Non-pigmented ciliary epithelial cell (primary cell): ENCODE results near the gene GNAL.
A peak's percentile ranks its signal among the peaks of the same experiment; 100 is the strongest.
"Not testable (repeated sequence)": the region's sequence is repeated elsewhere in the genome, so short reads cannot be mapped to it uniquely, and the experiment has no call there.

Experiments
- DNase-seq: peaks from one replicate; pipeline ENCODE4 v3.0.0-alpha.2; 2010; ENCODE audit warnings: low read depth

The GNAL gene

DNA sequence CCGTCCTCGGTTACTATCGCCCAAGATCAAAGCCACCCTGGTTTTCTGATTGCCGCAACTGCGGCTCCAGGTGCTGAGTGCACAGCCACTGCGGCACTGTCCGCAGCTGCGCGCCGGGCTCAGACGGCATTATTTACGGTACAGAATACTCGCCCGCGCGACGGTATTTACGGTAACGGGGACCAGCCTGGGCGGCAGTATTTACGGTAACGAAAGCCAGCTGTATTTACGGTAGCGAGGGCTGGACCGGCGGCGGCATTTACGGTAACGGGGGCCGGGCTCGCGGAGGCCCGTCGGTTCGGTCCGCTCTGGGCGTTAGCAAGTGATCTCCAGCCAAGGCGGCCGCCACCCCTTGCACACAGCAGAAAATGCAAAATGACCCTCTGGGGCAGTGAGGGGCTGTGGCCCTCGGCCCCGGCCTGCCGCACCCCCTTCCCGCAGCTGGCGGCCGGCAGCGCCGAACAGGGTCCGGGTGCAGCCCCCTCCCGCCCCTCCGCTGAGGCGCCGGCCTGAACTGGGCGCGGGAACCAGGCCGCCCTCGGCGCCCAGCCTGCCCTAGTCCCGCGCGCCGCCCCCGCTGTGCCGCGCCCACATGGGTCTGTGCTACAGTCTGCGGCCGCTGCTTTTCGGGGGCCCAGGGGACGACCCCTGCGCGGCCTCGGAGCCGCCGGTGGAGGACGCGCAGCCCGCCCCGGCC, at the start of gene GNAL:
Gene GNAL, plus strand, starts transcription at position 293 of the 697 bp plus-strand sequence. Its CDS starts 300 bp downstream, at position 593.
- peak; percentile 51 for DNase-seq

DNA sequence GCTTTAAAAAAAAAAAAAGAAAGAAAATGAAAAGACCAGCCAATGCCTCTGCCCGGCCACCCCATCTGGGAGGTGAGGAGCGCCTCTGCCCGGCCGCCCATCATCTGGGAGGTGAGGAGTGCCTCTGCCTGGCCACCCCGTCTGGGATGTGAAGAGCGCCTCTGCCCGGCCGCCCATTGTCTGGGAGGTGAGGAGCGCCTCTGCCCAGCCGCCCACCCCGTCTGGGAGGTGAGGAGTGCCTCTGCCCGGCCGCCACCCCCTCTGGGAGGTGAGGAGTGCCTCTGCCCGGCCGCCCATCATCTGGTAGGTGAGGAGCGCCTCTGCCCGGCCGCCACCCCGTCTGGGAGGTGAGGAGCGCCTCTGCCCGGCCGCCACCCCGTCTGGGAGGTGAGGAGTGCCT, 41.8 kb upstream of the GNAL start:
- not testable (repeated sequence) for DNase-seq

- not testable (repeated sequence) for DNase-seq
Measured at GRCh38 chr18:11647804-11648203, 41.3 kb upstream of the GNAL start.

DNA sequence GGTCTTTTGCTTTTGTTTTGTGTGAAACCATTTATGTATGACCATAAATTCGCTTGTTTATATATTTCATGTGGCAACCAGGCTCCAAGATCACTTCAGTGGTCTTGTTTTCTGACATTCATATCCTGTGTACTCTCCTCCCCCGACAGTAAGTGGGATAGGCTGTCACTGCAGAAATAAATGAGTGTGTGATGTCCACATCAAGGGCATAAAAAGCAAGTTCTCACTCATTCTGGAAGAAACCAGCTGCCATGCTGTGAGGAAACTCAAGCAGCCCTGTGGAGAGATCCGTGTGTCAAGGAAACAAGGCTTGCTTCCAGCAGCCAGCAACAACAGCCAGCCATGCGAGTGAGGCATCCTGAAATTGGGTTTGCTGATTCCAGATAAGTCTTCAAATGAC, 39.2 kb upstream of the GNAL start:
- no peak for DNase-seq

DNA sequence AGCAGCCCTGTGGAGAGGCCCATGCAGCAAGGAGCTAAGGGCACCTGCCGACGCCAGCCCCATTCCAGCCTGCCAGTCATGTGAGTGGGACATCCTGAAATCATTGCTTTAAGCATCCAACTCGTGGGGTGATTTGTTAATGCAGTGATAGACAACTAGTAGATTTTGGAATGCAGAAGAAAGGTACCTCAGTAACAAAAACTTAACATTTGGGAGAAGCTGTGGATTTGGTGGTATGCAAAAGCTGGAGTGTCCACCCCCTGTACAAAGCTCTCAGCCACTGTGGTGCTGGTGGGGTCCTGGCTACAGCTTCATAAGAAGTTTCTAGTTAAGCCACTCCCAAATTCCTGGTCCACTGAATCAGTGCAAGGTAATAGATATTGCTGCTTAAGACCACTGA, 37.2 kb upstream of the GNAL start:
- DNase-seq = no peak

DNA sequence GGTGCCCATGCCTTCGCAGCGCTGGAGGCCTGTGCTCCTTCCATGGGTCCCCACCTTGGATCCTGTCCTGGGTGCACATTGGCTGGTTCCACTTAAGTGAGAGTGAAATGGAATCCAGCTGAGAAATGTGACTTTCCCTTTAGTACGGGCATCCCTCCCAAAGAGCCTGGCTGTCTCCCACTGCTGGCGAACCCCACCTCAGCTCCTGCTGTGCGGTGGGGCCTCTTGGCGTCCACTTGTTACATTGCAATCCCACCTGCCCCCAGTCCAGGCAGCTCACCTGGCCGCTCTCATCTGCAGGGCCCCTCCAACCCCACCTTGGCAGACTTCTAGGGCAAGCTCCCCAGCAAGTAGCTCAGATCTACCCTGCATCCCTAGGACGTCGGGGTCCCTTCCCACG, 35.5 kb upstream of the GNAL start:
- no peak for DNase-seq

GRCh38 chr18:11654736-11655605, 34.1 kb upstream of the GNAL start:
- no peak for DNase-seq

DNA sequence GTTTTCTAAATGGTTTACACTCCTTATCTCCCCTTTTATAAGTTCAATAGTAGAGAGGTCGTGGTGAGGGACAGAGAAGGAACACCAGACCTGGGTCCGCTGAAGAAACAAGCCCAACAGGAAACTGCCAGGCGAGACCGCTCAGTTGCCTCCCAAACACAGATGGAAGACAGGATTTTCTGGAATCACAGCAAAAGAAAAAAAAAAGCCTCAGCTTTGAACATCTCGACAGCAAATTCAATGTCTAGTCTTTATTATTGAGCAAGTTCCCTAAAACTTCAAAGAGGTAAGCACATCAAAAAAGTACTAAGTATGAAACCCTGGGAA, 33.5 kb upstream of the GNAL start:
- DNase-seq = no peak

- no peak for DNase-seq
Measured at GRCh38 chr18:11657152-11657551, 31.9 kb upstream of the GNAL start.

DNA sequence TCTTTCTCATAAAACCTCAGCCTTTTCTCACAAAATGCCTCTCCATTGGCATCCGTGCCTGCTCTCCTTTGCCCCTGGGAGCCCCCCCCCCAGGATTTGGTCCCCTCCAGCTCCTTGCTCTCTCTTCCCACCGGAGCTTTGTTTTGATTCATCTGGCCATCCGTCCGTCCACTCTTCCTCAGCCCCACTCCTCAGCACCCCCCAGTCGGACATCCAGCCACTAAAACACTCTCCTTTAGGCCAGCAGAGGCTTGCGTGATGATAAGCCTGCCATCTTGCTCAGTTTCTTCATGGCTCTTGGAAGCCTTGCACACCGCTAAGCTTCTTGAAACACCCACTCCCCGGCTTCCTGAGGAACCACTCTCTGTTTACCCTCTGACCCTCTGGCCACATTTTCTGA, 31.5 kb upstream of the GNAL start:
- DNase-seq = no peak

DNA sequence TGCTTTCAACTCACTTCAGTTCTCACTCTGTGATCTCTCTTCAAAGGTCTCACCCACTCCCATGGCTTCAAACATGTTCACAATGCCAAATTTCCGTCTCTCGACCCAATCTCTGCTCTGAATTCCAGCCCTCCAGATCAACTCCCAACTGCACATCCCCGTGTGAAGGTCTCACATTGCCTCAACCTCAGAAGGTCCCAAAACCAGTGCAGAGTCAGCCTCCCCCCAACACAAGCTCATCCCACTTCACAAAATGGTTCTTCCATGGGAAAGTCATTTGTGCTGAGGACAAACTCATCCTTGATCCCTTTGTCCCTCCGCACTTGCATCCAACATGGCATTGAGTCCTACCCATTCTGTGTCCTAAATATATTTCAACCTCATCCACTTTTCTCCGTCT, 31.0 kb upstream of the GNAL start:
- no peak for DNase-seq

DNA sequence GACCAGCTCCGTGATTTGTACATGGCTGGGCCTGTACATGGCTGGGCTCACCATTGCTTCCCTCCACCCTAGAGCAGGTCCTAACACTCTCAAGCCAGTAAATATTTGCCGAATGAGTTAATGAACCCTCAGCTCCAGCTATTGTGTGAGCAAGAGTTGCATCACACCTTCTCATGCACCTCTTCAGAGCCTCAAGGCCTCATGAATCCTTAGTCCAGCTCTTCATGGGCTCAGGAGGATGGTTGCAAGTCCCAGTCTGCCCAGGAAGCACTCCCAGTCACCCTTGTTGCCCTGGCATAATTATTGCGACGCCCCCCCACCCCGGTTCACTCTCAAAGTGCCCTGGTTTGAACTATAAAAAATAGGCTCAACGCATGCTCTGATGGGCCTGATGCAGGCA, 30.1 kb upstream of the GNAL start:
- no peak for DNase-seq

DNA sequence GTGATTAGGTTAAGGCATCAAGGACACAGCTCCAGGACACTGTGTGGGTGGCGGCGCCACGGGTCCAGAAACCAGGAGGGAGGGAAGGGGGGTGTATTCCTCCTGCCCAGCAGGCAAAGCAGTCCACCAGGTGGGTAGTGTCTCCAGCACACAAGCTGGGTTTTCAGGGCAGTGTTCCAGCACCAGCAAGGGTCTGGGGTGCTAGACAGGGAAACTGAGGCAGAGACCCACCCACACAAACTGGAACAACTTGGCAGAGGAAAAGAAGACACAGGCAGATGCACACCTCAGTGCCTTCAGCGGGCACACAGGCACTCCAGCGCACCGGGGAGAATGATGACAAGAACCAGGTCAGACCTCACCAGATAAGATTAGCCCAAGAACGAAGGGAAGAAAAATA, 28.4 kb upstream of the GNAL start:
- DNase-seq = no peak

DNA sequence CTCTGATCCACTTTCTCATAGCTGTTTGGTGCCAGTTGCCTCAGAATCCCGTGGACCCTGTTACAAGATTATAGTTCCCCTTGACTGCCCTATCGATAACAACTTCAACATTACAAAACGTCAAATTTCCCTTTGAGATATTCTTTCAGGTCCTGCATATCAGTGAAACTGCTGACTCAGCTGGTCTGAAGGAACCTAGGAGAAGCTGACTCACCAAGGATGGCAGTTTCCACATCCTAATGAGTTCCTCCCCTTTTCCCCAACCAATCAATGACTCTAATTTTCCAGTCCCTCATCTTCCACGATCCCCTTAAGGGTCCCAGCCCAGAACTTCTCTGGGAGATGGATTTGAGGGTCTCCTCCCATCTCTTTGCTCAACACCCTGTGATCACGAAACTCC, 27.6 kb upstream of the GNAL start:
- no peak for DNase-seq

DNA sequence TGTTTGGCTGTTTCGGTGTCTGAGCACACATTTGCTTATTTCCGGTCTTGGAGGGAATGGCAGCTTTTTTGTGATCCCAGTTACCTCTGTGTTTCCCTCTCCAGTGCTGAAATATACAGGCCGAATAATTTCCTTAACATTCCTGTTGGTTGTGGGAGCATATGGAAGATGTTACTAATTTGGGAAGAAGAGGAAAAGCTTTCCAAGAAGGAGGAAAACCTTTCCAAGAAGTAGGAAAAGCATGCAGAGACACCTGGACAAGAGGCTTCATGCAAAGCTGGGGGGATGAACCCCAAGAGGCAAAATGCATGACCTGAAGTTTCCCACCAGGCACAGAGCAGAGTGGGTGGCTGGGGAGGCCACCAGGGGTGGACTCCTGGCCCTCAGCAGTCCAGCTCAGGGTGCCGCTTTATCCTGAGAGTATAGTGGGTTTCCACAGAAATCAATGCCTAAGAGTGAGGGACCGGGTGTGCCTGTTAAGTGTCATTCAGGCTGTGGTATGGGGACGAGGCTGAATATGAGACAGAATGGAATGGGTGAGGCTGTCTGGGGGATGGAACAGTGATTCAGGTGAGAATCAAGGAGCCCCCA, 25.5 kb upstream of the GNAL start:
- DNase-seq = no peak

GRCh38 chr18:11664286-11664685, 24.8 kb upstream of the GNAL start:
- DNase-seq = no peak

DNA sequence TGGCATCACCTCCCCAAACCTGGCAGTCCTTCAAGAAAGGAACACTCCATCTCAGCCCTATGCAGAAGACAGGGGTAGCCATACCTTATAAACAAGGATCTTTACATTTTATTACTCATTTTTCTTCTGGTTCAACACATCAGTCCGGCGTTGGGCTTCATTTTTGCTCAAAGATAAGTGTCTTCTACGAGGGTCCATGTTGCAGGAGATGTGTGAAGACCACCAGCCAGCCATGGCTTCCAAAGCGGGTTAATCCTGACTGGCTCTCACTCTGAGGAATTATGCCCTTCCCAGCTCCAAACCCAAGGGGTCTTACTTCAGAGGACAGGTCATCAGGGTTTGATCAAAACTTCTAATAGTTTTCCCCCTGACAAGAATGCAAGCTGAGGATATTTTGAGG, 23.9 kb upstream of the GNAL start:
- no peak for DNase-seq

DNA sequence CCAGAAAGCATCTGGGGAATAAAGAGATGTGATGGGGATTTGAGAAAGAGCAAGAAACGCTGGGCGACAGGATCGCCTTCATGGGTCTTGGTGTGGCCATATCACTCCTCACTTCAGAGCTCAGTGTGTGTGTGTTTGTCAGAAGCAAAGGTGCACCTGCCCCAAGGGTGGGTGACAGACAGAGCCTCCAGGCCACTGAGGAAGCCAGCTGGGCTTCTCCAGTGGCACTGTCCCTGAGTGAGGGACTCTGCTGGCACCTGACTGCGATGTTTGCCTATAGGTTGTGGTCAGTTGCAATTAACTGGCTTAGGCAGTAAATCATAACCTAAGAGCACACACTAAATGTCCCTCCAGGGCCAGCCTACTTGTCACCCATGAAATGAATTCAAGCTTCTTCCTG, 23.5 kb upstream of the GNAL start:
- no peak for DNase-seq

DNA sequence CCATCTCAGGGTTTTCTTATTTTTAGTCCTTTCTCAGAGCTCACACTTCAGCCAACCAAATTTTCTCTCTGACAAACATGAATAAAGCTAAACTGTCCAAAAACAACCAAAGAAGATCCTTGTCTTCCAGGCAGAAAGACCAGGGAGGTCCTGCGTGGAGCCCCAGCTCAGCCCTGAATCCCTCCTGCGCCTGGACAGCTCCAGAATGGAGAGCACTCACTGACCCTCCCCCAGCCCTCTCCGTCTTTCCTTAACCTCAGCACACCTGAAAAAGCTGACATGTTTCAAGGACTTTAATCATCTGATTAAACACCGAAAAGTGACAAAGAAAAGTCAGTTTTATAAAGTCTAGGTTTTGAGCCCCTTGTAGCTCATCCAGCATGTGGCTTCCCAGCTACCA, 22.9 kb upstream of the GNAL start:
- no peak for DNase-seq

DNA sequence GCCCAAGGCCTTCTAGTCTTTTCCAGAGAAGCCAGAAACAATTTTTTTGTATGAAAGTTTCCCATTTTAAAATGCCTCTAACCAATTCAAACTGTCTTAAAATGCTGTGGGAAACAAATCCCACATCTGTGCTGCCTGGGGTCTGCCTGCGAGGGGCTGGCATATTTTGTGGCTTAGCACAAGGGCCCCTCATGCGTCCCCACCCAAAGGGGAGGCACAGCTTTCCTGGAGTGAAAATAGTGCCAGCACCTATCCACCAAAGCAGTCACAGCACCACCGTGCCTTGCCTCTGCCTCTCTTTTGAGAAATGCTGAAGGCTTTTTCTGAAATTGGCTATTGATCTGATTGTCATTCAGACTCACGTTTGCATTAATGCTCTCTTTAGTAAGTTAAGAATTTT, 22.2 kb upstream of the GNAL start:
- DNase-seq = no peak

GRCh38 chr18:11667578-11667977, 21.5 kb upstream of the GNAL start:
- no peak for DNase-seq

DNA sequence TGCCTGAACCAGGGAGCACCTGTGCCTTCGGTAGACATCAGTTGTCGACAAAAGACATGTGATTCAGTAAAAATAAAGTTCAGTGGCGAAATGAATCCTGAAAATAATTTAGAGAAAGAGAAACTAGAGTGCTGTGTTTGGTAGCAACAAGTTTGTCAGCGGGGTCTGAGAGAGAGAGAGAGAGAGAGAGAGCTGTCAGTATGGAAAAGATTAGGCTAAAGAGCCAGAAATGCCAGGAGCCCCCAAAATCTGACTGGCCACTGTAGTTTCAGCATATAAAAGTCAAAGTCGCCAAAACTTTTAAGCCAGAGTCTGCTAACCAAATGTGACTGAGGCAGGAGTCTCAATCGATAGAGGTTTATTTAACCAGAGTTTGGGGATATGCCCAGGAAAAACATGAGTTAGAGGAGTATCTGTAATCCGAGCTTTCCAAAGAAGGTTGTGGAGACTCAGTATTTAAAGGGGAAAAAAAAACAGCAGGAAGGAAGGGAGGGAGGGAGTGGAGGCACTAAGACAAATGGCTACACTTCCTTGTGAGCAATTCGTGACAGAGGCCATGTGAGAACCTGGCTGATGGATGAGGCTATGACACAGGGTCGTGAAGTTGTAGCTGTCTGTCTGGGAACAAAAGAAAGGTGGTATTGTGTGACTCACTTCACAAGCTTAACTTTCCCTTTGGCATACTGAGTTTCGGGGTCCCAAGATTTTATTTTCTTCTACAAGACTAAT, 20.5 kb upstream of the GNAL start:
- no peak for DNase-seq
